GM23248 (cell line): Measurements from ENCODE around the gene C1QTNF9B. TPM values are rescaled to one million over a fixed set of nuclear protein-coding genes. Genes with fewer than 3 reads are reported as not detected.
"Not testable (repeated sequence)": the region's sequence is repeated elsewhere in the genome, so short reads cannot be mapped to it uniquely, and the experiment has no call there.

Source experiments
- DNase-seq: peaks from one replicate; pipeline ENCODE4 v3.0.0-alpha.2; 2015
- H2AFZ ChIP-seq: fragments of 200-600 bp; sonication (generic); 2 replicates; pipeline ENCODE4 v1.6.1; 2016; ENCODE audit warnings: antibody characterized with exemption
- H3F3A ChIP-seq: fragments of 200-600 bp; sonication (generic); 2 replicates; pipeline ENCODE4 v1.6.1; 2016; ENCODE audit warnings: mild to moderate bottlenecking, antibody characterized with exemption, mixed run types; ENCODE audit not compliant: insufficient read depth
- H3K27ac ChIP-seq: fragments of 200-600 bp; sonication (generic); 2 replicates; pipeline ENCODE4 v1.5.1; 2016; ENCODE audit warnings: mild to moderate bottlenecking
- H3K27me3 ChIP-seq: fragments of 200-600 bp; sonication (generic); replicated peaks from 2 replicates; pipeline ENCODE4 v1.6.1; 2016; ENCODE audit warnings: mild to moderate bottlenecking; ENCODE audit not compliant: insufficient read depth
- H3K36me3 ChIP-seq: fragments of 200-600 bp; sonication (generic); 2 replicates; pipeline ENCODE4 v1.6.1; 2016; ENCODE audit warnings: low read depth, mild to moderate bottlenecking
- H3K4me1 ChIP-seq: fragments of 200-600 bp; sonication (generic); 2 replicates; pipeline ENCODE4 v1.6.1; 2016; ENCODE audit warnings: mild to moderate bottlenecking; ENCODE audit not compliant: insufficient read depth
- H3K4me2 ChIP-seq: fragments of 200-600 bp; sonication (generic); one replicate; pipeline ENCODE4 v1.6.1; 2016; ENCODE audit warnings: mild to moderate bottlenecking; ENCODE audit not compliant: unreplicated experiment
- H3K4me3 ChIP-seq: fragments of 200-600 bp; sonication (generic); 2 replicates; pipeline ENCODE4 v1.5.1; 2016; ENCODE audit warnings: mild to moderate bottlenecking
- H3K79me2 ChIP-seq: fragments of 200-600 bp; sonication (generic); 2 replicates; pipeline ENCODE4 v1.6.1; 2016; ENCODE audit warnings: mild to moderate bottlenecking; ENCODE audit not compliant: insufficient read depth
- H3K9ac ChIP-seq: fragments of 200-600 bp; sonication (generic); 2 replicates; pipeline ENCODE4 v1.6.1; 2016; ENCODE audit warnings: mild to moderate bottlenecking
- H3K9me2 ChIP-seq: fragments of 200-600 bp; sonication (generic); 2 replicates; pipeline ENCODE4 v1.6.1; 2016; ENCODE audit warnings: mixed run types, mild to moderate bottlenecking, moderate library complexity; ENCODE audit not compliant: insufficient read depth
- H3K9me3 ChIP-seq: fragments of 200-600 bp; sonication (generic); one replicate; pipeline ENCODE4 v1.6.1; 2017; ENCODE audit warnings: low read depth
- H4K20me1 ChIP-seq: fragments of 200-600 bp; sonication (generic); 2 replicates; pipeline ENCODE4 v1.6.0; 2016; ENCODE audit not compliant: insufficient read depth
- EZH2 ChIP-seq: fragments of 200-600 bp; sonication (generic); IDR thresholded peaks from 2 replicates; pipeline ENCODE4 v1.6.1; 2018; ENCODE audit warnings: antibody characterized with exemption, mild to moderate bottlenecking; ENCODE audit not compliant: insufficient read depth, poor library complexity, severe bottlenecking
- EZH2phosphoT487 ChIP-seq: fragments of 200-600 bp; sonication (generic); IDR thresholded peaks from 2 replicates; pipeline ENCODE4 v1.6.1; 2018; ENCODE audit warnings: antibody characterized with exemption, moderate library complexity, mild to moderate bottlenecking, low read depth; ENCODE audit not compliant: insufficient read depth
- WGBS, 2 experiments: methylation state at CpG; one replicate each; pipeline ENCODE4 v1.1.6; 2015 to 2017; ENCODE audit warnings: low lambda C conversion rate in 2 of 2, low coverage in 1 of 2; ENCODE audit errors: missing lambda C conversion rate in 2 of 2; 5-methylcytosine and 5-hydroxymethylcytosine counted together
- in situ Hi-C: fragments of 300-500 bp; cut with MboI; formaldehyde crosslinking; loops from 2 replicates; pipeline ENCODE4 v1.15.0; 2020
- polyA plus RNA-seq: library from polyadenylated mRNA; unstranded; fragments of >200 nt; fragmentation: Nextera tagmentation; extraction: Ambion mirVana; gene quantifications from 2 replicates; pipeline ENCODE4 v1.2.1, GENCODE V29; 2016
- total RNA-seq: library from RNA; depleted of rRNA; stranded (reverse); fragments of >200 nt; shearing (Covaris generic); gene quantifications from 2 replicates; pipeline ENCODE4 v1.2.3, GENCODE V29; 2014; rRNA removed

Gene C1QTNF9B
- total RNA-seq (not detected in 2 replicates), polyA plus RNA-seq (not detected in 2 replicates)

DNA sequence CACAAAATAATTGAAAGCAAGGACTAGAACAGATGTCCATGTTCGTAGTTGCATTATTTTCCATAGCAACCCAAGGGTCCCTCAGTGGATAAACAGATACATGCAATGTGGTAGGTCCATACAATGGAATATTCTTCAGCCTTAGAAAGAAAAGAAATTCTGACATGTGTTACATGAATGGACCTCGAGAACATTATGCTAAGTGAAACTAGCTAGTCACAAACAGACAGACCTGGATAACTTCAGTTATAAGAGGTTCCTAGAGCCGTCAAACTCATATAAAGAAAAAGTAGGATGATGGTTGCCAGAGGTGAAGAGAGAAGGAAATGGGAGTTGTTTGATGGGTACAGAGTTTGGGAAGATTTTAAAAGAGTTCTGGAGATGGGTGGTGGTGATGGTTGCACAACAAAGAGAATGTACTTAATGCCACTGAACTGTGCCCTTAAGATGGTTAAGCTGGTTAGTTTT, at the start of gene C1QTNF9B:
TSS of gene C1QTNF9B (minus strand) at position 51 of the 468 bp plus-strand sequence.
- H3K36me3 ChIP-seq, H3K4me2 ChIP-seq, H3K9me2 ChIP-seq, DNase-seq, H3K79me2 ChIP-seq, H4K20me1 ChIP-seq, H3K9me3 ChIP-seq, H3K4me3 ChIP-seq, H3K27me3 ChIP-seq, in situ Hi-C loops: not testable (repeated sequence)
- 78 to 85% methylated on average over 3 of the region's 3 CpGs for WGBS, 2 experiments
- Histone ChIP-seq H3K27ac (peak within 1 kb of the TSS; percentile 65), H2AFZ (peak within 1 kb of the TSS; percentile 73), H3K4me1 (peaks cover 37% of the 10 kb centered on the region), H3F3A (peaks cover 17% of the 10 kb centered on the region), H3K9ac (peak within 1 kb of the TSS; percentile 31; the same call in 1 of the 2 replicates)

DNA sequence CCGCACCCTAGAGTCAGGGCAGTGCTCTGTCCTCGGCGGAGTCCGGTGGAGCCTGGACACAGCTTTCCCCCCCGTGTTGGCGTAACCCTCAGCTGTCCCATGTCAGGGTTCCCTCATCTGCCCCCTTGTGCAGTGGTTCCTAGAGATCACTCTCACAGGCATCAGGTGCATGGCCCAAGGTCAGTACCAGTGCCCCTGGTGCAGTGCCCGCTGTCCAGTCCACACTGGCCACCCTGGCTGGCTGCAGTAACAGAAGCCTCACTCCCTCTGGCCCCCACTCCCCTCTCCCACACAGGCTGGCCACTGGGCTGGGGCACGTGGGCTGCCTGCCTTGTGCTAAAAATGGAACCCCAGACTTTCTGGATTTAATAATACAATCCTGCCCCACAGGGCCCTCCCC, 49.6 kb upstream of the C1QTNF9B start:
- 80 to 82% methylated on average over 8 of the region's 8 CpGs for WGBS, 2 experiments
- DNase-seq = no peak
- Histone ChIP-seq H3K36me3 (no peaks in the 10 kb centered on the region), H3K27ac (no peak overlapping the region), H4K20me1 (no peaks in the 10 kb centered on the region), H3F3A (no peaks in the 10 kb centered on the region), H3K9ac (no peak overlapping the region), H3K4me3 (no peak overlapping the region), H3K9me2 (no peaks in the 10 kb centered on the region), H2AFZ (no peak overlapping the region), H3K9me3 (no peaks in the 10 kb centered on the region), H3K4me2 (no peak overlapping the region), H3K79me2 (no peaks in the 10 kb centered on the region), H3K4me1 (no peaks in the 10 kb centered on the region), H3K27me3 (no peaks in the 10 kb centered on the region; the same call in 1 of the 2 replicates)
- in situ Hi-C loops = no loop called here
- TF ChIP-seq EZH2phosphoT487 = no peak
- TF ChIP-seq EZH2 = no peak

DNA sequence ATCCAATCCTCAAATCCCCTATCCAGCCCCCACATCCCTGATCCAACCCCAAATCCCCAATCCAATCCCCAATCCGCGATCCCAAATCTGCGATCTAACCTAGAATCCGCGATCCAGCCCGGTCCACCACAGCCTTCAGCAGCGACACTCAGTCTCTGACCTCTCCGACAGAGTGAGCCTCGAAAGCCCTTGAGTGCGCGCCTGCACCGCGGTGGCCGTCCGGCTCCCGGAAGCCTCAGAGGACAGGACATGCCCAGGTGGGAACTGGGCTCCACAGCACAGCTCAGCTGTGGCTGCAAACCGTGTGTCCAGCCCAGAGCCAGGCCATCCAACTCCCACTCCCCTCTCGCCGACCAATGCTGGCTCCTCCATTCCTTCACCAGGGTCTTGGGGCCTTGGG, 48.8 kb upstream of the C1QTNF9B start:
- in situ Hi-C loops = no loop called here
- peaks cover under 1% of the 10 kb centered on the region; the same call in 1 of the 2 replicates for H3K27me3 ChIP-seq

DNA sequence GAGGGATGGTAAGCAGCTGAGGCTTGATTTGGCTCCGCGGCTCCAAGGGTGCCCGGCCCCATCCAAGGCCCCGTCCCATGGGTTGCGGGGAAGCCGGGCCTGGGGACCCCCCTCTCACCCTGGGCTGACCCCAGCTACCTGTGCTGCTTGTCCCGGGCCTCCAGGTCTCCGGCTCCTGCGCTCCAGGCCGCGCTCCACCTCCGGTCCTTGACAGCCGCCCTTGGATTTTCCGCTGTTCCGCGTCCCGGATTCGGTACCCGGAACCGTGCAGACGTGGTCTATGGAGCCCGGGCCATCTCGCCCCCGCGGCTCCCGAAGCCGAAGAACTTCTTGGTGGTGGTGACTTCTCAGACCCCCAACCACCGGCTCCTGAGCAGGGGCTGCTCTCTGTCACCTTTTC, 48.3 kb upstream of the C1QTNF9B start:
- 53 to 66% methylated on average over 27 to 28 of the region's 28 CpGs for WGBS, 2 experiments
- H3K27me3 ChIP-seq = peaks cover 5% of the 10 kb centered on the region; the same call in 1 of the 2 replicates
- no peaks in the 10 kb centered on the region for H3K9me2 ChIP-seq
- no peaks in the 10 kb centered on the region for H4K20me1 ChIP-seq
- no peak overlapping the region for H3K4me2 ChIP-seq
- no peak for TF ChIP-seq EZH2phosphoT487
- TF ChIP-seq EZH2 = no peak
- 0 out of 2 replicates have a peak, but pooled peaks cover 3% of the 10 kb centered on the region for H3K4me1 ChIP-seq
- H3F3A ChIP-seq = no peaks in the 10 kb centered on the region
- H3K36me3 ChIP-seq = no peaks in the 10 kb centered on the region
- H3K79me2 ChIP-seq = no peaks in the 10 kb centered on the region
- no peak overlapping the region for H3K4me3 ChIP-seq
- no peak overlapping the region for H3K9ac ChIP-seq
- in situ Hi-C loops = no loop called here
- H3K9me3 ChIP-seq = no peaks in the 10 kb centered on the region
- H2AFZ ChIP-seq = no peak overlapping the region
- DNase-seq = no peak
- H3K27ac ChIP-seq = no peak overlapping the region

More for the DNA sequence above, 48.8 kb upstream of the C1QTNF9B start:
- Histone ChIP-seq H3K4me3 (no peak overlapping the region), H3K4me1 (no peaks in the 10 kb centered on the region), H2AFZ (no peak overlapping the region), H3K36me3 (no peaks in the 10 kb centered on the region), H3K27ac (no peak overlapping the region), H3K4me2 (no peak overlapping the region), H3K9me3 (no peaks in the 10 kb centered on the region), H3F3A (no peaks in the 10 kb centered on the region), H4K20me1 (no peaks in the 10 kb centered on the region), H3K79me2 (no peaks in the 10 kb centered on the region), H3K9ac (no peak overlapping the region), H3K9me2 (no peaks in the 10 kb centered on the region)
- 62 to 65% methylated on average over 18 to 19 of the region's 19 CpGs for WGBS, 2 experiments
- no peak for TF ChIP-seq EZH2phosphoT487
- TF ChIP-seq EZH2 = no peak
- no peak for DNase-seq

DNA sequence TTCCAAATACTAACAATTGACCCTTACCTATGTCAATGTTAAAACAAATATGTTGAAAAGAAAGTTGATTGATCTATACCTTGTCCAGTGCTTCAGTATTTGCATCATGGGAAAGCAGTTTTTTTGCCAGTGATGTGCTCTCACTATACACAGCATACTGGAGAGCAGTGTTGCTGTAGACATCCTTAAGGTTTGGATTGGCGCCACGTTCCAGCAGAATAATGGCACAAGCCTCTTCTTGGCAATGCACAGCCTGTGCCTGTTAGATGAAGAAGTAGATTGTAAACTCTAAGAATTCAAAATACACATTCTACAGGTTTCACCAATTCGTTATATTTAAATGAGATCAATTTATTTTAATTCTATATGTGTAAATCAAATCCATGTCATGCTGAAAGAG, 43.9 kb upstream of the C1QTNF9B start:
- no peak for DNase-seq
- H3K9me2 ChIP-seq = no peaks in the 10 kb centered on the region
- H3K9ac ChIP-seq = no peak overlapping the region
- H3K4me2 ChIP-seq = no peak overlapping the region
- in situ Hi-C loops = no loop called here
- H4K20me1 ChIP-seq = no peaks in the 10 kb centered on the region
- H3K79me2 ChIP-seq = no peaks in the 10 kb centered on the region
- WGBS, 2 experiments = 55 to 59% methylated on average over 3 of the region's 3 CpGs
- H2AFZ ChIP-seq = no peak overlapping the region
- no peak overlapping the region for H3K27ac ChIP-seq
- no peaks in the 10 kb centered on the region for H3K36me3 ChIP-seq
- H3K9me3 ChIP-seq = no peaks in the 10 kb centered on the region
- H3F3A ChIP-seq = no peaks in the 10 kb centered on the region
- TF ChIP-seq EZH2phosphoT487 = no peak
- no peak for TF ChIP-seq EZH2
- H3K4me3 ChIP-seq = no peak overlapping the region
- H3K27me3 ChIP-seq = peaks cover 6% of the 10 kb centered on the region; the same call in 1 of the 2 replicates
- 0 out of 2 replicates have a peak, but pooled peaks cover 3% of the 10 kb centered on the region for H3K4me1 ChIP-seq

DNA sequence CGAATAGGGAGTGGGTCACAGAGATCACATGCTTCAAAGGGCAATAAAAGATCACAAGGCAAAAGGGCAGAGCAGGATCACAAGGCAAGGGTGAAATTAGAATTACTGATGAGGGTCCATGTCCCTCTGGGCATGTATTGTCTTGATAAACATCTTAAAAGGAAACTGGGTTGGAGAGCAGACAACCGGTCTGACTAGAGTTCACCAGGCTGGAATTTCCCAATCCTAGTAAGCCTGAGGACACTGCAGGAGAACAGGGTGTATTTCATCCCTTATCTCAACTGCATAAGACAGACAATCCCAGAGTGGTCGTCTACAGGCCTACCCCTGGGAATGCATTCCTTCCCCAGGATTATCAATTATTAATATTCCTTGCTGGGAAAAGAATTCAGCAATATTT, 42.4 kb upstream of the C1QTNF9B start:
- H3K4me3 ChIP-seq, H3K9ac ChIP-seq, H2AFZ ChIP-seq, DNase-seq, in situ Hi-C loops, H3K4me1 ChIP-seq, H3K36me3 ChIP-seq, H3K4me2 ChIP-seq, H3K79me2 ChIP-seq, H3K9me2 ChIP-seq, H3K9me3 ChIP-seq, H4K20me1 ChIP-seq, H3F3A ChIP-seq, H3K27ac ChIP-seq, H3K27me3 ChIP-seq: not testable (repeated sequence)
- 27 to 40% methylated on average over 3 of the region's 3 CpGs for WGBS, 2 experiments
